Measurements from ENCODE around the gene LRRC30.
A peak's percentile ranks its signal among the peaks of the same experiment; 100 is the strongest.
"Not testable (repeated sequence)": the region's sequence is repeated elsewhere in the genome, so short reads cannot be mapped to it uniquely, and the experiment has no call there.

LRRC30 gene

GRCh38 chr18:7230626-7231349 is at the start of gene LRRC30:
Gene LRRC30 (plus strand): TSS chr18:7231089. CDS start chr18:7231139, 50 bp downstream.
- DNase-seq (ENCODE audit: low read depth): no peak

GRCh38 chr18:7185701-7186100 is 45.2 kb upstream of the LRRC30 start:
- DNase-seq (ENCODE audit: low read depth): no peak

- no peak for DNase-seq (ENCODE audit: low read depth)
Measured at GRCh38 chr18:7190547-7191156, 40.2 kb upstream of the LRRC30 start.

DNA sequence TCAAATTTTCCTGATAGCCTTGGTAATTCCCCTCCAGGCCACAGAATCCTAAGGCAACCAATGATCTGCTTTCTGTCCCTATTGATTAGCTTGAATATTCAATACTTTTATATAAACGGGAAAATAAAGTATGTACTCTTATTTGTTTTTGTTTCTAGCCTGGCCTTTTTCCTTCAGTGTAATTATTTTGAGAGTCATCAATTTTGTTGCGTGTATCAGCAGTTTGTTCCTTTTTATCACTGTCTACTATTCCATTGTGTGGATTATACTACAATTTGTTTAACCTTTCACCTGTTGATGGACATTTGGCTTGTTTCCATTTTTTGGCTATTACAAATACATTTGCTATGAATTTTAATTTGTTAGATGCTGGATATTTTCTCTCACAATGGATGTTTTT is 39.2 kb upstream of the LRRC30 start:
- DNase-seq (ENCODE audit: low read depth): no peak

- DNase-seq (ENCODE audit: low read depth): no peak
Measured at GRCh38 chr18:7195266-7195665, 35.6 kb upstream of the LRRC30 start.

GRCh38 chr18:7196421-7196820 is 34.5 kb upstream of the LRRC30 start:
- DNase-seq (ENCODE audit: low read depth): no peak

DNA sequence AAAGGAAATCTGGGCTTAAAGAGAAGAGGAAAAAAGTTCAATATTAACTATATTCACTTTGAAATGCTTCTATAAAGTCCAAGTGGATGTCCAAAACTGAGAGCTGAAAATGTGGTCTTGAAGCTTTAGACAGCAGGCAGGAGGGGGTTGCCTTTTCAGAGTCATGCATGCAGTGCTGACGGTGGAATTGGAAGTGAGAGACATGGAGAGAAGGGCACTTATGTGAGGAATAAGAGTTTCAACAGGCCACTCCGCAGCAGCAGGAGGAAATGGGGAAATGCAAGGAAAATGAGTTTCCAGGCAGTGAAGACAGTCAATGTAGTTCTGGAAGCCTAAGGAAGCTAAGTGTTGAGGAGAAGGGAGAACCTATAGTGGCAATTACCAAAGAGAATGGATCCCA is 33.0 kb upstream of the LRRC30 start:
- DNase-seq (ENCODE audit: low read depth): no peak

DNA sequence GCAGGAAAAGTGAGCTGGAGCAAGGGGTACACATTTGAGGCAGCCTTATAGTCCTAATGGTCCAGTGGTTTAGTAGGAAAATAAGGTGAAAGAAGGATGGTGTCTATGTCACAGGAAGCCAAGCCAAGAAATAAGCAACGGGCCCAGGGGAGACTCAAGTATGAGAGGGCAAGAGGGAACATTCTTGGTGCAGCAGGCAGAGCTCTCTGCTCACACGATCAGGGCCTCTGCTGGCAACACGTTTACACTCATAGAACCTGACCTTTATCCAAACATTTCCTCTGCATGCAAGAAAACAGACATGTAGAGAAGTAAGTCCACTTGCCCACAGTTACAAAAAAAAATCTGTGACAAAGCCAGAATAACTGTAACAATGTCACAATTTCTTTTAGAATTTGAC is 32.6 kb upstream of the LRRC30 start:
- no peak for DNase-seq (ENCODE audit: low read depth)

DNA sequence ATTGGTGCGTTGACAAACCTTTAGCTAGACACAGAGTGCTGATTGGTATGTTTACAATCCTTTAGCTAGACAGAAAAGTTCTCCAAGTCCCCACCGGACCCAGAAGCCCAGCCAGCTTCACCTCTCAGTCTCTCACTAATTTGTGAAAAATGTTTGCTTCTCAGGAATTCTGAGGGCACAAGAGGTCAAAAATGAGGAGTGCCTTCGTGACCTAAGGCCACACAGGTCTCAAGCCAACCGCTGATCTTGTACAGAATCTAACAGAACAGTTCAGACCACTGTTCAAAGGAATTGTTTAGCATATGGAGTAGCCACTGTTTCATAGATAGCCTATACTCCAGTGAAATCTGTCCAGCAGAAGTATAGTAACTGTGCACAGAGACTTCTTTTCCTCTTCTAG is 29.8 kb upstream of the LRRC30 start:
- no peak for DNase-seq (ENCODE audit: low read depth)

DNA sequence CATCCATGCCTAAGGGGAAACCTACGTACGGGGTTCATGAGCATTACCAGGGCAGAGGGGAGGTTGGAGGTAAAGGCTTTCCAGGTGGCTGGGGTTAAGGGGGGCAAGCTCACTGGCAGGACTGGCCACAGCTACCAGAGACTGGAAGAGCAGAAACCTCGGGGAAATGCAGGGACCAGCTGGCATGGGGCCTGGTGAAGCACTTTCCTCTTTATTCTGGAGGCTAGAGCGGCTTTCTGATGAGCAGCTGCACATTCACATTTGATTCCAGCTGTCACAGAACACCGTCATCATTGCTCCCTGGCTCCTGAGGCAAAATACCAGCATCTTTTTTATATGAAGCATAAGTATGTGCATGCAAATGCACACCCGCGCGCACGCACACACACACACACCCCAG is 28.7 kb upstream of the LRRC30 start:
- no peak for DNase-seq (ENCODE audit: low read depth)

- DNase-seq (ENCODE audit: low read depth): not testable (repeated sequence)
Measured at GRCh38 chr18:7203601-7204000, 27.3 kb upstream of the LRRC30 start.

DNA sequence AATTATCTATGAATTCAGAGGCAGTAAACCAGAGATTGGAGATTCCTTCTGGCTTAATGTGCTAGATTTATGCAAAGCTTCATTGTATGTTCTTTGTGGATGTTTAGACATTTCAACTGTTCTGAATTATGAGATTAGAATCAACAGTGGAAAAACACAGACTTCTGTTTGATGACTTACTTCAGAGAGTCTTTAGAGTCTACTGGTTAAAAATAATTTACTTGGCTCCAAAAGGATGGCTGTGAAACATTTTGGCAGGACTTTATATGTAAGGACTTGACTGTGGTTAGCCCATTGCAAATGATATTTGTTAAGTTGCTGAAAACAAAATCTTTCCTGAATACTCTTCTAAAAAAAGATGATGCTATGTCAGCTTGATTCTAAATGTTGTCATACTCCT is 25.5 kb upstream of the LRRC30 start:
- DNase-seq (ENCODE audit: low read depth): no peak

DNA sequence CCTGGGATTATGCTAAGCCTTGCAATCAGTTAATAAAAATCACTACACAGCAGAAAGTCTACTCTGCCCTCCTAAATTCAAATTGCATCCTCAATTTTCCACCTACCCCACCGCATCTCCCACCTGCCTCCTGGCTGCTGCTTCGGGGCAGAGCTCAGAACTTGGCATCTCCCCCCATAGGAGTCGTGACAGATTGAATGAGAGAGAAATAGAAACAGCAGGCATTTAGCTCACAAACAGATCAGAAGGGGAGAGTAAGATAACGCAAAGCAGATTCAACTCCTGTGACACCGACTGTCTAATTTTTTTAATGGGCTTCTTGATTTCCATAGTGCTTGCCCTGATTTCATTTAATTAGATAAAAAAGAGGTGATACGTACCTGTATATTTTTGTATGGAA is 24.7 kb upstream of the LRRC30 start:
- no peak for DNase-seq (ENCODE audit: low read depth)

DNA sequence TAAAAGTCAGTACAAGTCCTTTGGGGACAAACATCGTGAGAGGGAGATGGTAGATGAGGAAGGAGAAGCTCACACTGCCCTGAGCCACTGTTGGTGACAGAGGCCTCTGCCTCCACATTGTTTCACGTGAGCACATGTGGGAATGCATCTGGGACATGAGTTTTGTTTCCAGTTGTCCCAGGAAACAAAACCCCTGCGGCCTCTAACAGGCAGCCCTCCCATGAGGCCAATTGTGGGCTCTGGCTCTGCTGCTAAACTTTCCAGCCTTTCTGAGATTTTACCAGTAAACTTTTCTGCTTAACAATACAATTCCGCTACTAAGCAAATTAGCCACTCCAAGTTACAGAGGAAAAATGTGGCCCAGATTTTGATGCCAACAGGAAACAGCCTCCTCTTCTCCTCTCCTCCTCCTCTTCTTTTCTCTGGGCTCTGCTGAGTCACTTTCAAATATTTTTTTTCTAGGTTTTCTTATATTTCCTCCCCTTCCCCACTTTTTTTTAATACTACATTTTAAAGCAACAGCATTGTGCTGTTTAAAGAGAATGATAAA is 23.4 kb upstream of the LRRC30 start:
- no peak for DNase-seq (ENCODE audit: low read depth)

- DNase-seq (ENCODE audit: low read depth): peak; percentile 29
Measured at GRCh38 chr18:7221424-7222155, 9.3 kb upstream of the LRRC30 start.

- no peak for DNase-seq (ENCODE audit: low read depth)
Measured at GRCh38 chr18:7224198-7224597, 6.7 kb upstream of the LRRC30 start.

- DNase-seq (ENCODE audit: low read depth): no peak
Measured at GRCh38 chr18:7232218-7232617, 1.3 kb downstream of the LRRC30 start.

DNA sequence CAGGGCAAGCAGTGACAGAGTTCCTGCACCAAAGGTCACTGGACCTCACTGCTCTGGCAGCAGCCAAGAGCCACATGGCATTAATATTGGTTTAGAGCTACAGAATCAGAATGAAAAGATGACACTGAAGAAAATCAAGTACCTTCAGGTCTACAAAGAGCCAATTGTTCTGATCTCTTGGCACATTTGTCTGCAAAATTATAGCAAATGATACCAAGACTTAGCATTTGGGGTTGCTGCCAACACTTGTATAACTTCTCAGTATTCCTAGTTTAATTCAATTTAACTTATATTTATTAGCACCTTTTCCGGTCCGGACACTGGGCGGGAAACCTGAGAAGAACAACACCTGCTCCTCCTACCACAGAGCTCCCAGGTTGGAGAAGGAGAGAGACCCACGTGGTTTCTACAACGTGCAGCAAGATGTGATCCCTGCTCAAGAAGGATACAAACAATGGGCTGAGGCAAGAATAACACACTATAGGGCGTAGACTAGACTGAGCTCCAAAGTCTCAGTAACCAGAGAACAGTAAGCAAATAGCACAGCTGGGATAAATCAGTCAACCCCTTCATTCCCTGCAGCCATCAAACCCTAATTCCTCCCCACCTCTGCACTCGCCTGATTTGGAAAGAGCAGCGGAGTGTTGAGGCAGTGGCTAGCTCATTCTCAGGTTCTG is 2.4 kb downstream of the LRRC30 start:
- DNase-seq (ENCODE audit: low read depth): no peak

GRCh38 chr18:7234091-7234490 is 3.2 kb downstream of the LRRC30 start:
- DNase-seq (ENCODE audit: low read depth): no peak

DNA sequence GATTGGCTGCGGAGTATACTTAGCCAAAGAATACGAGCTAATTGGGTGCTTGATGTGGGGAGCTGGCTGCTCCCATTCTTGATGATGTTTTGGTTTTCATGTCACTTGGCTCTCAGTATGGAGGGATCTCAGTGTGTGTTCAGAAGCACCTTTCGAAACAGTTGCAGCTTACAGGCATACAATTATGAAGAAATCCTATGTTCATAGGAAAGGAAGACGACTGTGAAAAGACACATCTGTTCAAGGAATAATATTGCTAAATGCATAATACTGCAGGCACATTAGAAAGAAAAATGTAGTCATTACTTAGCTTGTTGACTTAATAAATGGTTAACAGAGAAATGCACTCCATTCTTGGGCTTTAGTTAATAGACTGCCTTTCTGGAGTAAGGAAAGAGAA is 4.1 kb downstream of the LRRC30 start:
- no peak for DNase-seq (ENCODE audit: low read depth)

DNA sequence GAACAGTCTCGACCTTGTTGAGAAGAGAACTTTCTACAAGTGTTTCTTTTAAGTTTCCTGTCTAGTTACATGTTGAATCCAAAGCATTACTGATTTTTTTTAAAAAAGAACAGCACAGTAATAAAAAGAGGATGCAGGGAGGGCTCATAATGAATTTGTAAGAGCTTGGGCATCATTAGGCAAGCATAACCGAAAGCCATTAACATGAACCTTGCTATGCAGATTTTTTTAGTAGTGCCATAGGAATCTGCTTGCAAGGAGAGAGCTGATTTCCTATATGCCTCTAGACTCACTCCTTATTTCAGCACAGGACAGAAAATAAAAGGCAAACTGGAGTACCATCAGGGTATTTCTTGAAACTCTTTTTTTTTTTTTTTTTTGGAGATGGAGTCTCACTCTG is 5.2 kb downstream of the LRRC30 start:
- no peak for DNase-seq (ENCODE audit: low read depth)

- DNase-seq (ENCODE audit: low read depth): no peak
Measured at GRCh38 chr18:7236933-7237332, 6.0 kb downstream of the LRRC30 start.

Data from HS-27A (cell line).